Activated gamma-delta T cell treated with anti-CD3 and anti-CD28 coated beads, Interleukin-2, amount 50 U/mL, for 16 hours (primary cell): ENCODE results near the gene NOTCH1.
"Not testable (repeated sequence)": the region's sequence is repeated elsewhere in the genome, so short reads cannot be mapped to it uniquely, and the experiment has no call there.

ENCODE experiments used
- DNase-seq: peaks from one replicate; pipeline ENCODE4 v3.0.0-alpha.2; 2020; ENCODE audit warnings: low read depth

NOTCH1 gene

GRCh38 chr9:136545965-136546696 is at the start of gene NOTCH1:
NOTCH1 (minus strand) TSS chr9:136546048; CDS start chr9:136545786, 262 bp downstream.
- peak; percentile 65 for DNase-seq

GRCh38 chr9:136594492-136594891 is 48.6 kb upstream of the NOTCH1 start:
- no peak for DNase-seq

GRCh38 chr9:136593581-136593980 is 47.7 kb upstream of the NOTCH1 start:
- DNase-seq, result no peak

GRCh38 chr9:136592666-136593065 is 46.8 kb upstream of the NOTCH1 start:
- DNase-seq, result no peak

GRCh38 chr9:136590821-136591752 is 45.2 kb upstream of the NOTCH1 start:
- no peak for DNase-seq

GRCh38 chr9:136589766-136590763 is 44.2 kb upstream of the NOTCH1 start:
- no peak for DNase-seq

- DNase-seq, result no peak
Observed at GRCh38 chr9:136588663-136589464, 43.0 kb upstream of the NOTCH1 start.

GRCh38 chr9:136587944-136588662 is 42.3 kb upstream of the NOTCH1 start:
- DNase-seq, result no peak

- no peak for DNase-seq
Observed at GRCh38 chr9:136587145-136587943, 41.5 kb upstream of the NOTCH1 start.

- no peak for DNase-seq
Observed at GRCh38 chr9:136586391-136586953, 40.6 kb upstream of the NOTCH1 start.

- no peak for DNase-seq
Observed at GRCh38 chr9:136585531-136586120, 39.8 kb upstream of the NOTCH1 start.

- DNase-seq, result no peak
Observed at GRCh38 chr9:136584934-136585333, 39.1 kb upstream of the NOTCH1 start.

GRCh38 chr9:136584401-136584932 is 38.6 kb upstream of the NOTCH1 start:
- DNase-seq, result no peak

GRCh38 chr9:136582977-136583735 is 37.3 kb upstream of the NOTCH1 start:
- DNase-seq, result no peak

- no peak for DNase-seq
Observed at GRCh38 chr9:136581614-136582447, 36.0 kb upstream of the NOTCH1 start.

- DNase-seq, result not testable (repeated sequence)
Observed at GRCh38 chr9:136579650-136580219, 33.9 kb upstream of the NOTCH1 start.
